HG02870 (cell line): ENCODE data around the gene CACNA1C.

Source experiments
- ATAC-seq: cut with Tn5 transposase; IDR thresholded peaks from one replicate; pipeline ENCODE4 v1.9.1; 2021; ENCODE audit warnings: mild to moderate bottlenecking, moderate library complexity; ENCODE audit not compliant: unreplicated experiment

The CACNA1C gene

DNA sequence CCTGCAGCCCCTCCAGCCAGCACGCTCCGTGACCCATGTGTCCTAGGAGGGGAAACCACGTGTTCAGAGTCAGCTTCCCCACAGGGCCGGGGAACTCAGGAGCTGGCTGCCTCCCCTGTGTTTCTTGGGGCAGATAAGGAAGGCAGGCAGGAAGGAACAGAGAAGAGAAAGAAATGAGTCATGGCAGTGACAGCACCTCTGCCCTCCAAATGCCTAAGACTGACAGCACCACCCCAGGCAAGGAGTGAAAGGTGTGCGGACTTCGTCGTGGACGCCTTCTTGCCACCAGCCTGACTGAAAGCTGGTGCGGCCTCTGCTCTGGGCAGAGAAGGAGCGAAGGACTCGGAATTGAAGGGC, 575.0 kb downstream of the CACNA1C start:
- no peak for ATAC-seq

DNA sequence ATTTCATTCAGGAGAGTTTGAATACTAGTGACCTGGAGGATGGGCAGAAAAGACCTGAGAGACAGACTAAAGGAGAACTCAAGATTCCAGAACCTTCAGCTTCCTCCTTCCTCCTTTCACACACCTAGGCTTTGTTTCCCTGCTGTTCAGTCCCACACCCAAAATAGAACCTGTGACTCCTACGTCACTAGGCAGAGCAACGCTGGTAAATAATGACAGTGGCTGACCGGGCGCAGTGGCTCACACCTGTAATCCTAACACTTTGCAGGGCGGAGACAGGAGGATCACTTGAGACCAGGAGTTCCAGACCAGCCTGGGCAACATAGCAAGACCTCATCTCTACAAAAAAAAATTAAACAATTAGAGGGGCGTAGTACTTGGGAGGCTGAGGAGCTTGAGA, 575.6 kb downstream of the CACNA1C start:
- ATAC-seq = no peak

DNA sequence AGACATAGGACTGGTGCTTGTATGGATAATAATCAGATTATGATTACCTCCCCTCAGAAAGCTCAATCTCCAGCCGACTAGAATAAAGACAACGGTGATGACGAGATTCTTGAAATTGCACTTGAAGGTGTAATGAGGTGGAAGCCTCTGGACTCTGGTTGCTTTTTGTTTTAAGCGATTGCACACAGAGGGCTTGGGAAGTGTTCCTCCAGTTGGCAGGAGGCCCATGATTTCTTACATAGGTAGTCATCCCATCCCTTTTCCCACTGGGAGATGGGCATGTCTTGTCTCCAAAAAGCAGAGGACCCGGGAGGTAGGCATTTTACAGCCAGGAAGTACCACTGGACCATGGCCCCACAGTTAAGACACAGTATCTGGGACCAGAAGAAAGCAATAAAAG, 576.3 kb downstream of the CACNA1C start:
- ATAC-seq = no peak

DNA sequence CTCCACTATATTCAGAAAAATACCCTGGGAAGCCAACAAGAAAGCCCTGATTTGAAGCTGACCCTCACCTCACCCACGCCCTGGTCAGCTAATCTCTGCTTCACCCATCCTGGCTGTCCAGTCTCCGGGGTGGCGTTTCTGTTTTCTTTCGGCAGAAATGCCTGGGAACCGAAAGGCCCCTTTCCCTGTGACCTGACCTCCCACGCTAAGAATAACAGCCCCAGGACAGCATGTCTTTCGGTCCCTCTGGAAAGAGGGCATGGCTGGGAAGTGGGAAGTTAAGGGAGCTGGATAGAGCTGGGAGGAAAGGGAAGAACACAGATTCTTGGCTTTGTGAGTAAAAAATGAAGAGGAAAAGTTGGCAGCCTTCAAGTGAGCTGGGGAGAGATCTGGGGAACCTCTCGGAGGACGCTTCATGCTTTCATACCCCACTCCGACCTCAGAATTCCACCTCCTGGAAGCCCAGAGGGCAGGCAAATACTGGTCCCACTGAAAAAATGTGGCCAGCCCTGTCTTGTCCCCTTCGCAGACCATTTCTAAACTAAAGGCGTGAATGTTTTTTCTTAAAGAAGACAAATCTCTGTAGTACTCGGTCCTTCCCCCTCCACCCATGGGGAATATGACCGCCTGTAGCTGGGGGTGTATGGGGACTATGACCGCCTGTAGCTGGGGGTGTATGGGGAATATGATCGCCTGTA, 579.0 kb downstream of the CACNA1C start:
- ATAC-seq = no peak

DNA sequence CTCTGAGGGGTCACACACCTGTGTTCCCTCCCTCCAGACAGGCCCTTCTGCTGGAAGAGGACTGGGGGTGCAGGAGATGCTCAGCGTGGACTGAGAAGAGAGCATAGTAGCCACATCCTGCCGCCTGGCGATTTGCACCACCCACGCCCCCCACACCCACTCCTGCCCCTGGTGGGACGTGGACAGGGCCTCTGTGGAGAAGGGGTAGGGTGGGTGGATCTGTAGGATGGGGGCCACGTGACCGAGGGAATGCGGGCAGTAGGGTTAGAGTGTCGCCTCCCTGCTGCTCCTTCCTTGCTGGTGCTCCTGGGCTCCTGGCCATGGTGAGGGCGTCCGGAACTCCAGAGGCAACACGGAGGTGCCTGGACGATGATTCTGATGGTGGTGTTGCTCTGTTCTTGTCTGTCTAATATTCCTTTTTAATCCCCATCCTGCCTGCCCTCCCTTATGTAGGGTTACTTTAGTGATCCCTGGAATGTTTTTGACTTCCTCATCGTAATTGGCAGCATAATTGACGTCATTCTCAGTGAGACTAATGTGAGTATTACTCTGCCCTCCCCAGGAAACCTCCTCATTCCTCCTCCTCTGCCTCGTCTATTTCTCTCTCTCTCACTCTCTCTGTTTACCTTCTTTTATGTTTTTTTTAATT, 580.5 kb downstream of the CACNA1C start:
- no peak for ATAC-seq

DNA sequence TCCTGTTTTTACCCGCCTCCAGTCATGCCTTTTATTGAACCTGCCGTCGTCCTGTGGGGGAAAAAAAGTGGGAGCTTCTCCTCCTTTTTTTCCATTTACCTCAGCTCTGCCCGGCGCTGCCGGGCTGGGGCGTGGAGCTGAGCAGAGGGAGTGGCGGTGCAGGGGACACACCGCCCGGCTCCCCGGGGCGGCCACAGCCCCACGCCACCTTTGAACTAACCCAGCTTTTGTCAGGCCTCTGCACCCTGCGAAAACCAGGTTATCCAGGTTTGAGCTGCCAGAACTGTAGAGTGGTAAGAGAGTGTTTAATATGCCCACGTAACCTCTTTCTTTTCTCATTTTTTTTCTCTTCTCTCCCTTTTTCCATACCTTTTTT, 581.0 kb downstream of the CACNA1C start:
- no peak for ATAC-seq

DNA sequence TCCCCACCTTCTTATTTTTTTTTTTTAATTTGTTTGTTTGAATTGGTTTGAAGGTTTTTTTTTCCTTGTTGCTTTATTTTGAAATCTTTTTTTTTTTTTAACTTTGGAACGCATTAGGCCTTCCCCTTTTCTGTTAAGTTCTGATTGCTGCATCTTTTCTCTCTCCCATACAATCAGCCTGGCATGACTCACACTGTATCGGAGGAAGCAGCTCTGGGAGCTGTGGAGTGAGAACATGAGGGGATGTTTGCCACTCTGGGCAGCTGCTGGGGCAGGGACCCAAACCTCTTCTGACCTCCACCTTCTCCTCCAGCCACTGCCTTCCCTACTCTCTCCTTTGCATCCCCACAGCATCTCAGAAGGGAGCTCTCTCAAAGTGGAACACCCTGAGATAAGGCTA, 581.7 kb downstream of the CACNA1C start:
- no peak for ATAC-seq

DNA sequence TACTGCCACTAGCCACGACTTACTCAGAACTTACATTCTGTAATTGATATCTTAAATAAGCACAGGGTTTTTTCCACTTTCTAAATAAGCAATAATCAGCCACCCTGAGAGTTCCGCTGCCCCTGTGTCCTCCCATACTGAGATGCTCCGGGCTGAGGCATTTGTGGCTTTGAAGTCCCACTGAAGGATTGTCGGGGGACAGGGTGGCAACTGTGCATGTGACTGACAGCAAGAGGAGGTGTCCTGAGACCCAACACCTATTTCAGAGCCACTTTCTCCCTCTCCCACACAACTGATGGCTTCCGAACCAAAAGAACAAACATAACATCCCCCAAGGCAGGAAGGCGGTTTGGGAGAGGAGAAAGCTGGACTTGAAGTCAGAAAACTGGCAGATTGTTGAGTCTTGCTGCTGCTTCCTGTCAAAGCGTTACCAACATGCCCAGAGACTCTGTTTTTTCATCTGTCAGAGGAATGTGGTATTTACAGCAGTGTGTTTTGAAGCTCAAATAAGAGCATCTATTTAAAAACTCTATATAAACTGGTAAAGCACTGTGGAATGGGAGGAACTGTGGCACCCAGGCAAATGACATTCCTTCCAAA, 584.1 kb downstream of the CACNA1C start:
- no peak for ATAC-seq

DNA sequence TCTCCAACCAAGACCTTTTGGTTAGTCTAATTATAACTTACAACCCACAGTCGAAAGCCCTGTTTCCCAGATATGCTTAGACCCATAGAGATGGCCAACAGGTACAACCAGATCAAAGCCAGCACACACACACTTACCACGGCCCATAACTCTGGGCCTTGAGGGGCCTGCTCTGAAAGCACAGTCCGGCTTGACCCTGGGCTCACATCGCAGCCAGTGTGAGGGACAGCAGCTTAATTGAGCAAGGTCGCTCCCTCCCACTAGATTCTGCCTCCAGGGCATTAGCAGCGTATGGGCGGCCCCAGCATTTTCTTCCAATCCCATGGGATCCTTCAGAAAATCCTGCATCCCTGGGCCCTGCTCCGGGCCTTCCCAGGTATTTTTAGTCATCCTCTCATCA, 584.6 kb downstream of the CACNA1C start:
- ATAC-seq = no peak

DNA sequence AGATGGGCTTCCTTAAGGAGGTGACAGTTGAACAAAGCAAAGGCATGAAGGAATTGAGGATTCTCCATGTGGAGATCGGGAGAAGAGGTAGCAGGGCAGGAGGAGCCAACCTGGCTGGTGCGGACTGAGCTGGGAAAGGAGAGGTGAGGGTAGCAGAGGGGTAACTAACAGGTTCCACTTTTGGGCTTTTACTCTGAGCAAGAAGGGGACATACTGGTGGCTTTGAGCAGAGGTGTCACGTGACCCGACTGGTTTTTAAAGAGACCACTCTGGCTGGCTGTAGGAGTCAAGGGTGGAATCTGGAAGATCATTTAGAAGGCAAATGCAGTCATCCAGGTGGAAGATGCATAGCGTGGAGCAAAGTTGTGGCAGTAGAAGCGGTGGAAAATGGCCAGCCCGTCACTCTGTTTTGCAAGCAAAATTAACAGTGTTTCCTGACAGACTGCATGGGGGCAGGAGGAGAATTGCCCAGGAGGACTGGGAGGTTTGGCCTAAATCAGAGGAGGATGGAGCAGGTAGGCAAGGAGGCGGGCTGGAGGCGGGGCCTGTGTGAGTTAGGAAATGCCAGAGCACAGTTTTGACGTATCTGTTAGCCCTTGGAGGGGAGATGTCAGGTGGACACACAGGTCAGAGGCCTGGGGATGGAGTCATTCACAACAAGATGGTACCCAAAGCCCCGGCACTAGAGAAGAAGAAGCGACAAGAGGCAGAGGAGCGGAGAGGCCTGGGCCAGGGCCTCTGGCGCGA, 585.7 kb downstream of the CACNA1C start:
- no peak for ATAC-seq

DNA sequence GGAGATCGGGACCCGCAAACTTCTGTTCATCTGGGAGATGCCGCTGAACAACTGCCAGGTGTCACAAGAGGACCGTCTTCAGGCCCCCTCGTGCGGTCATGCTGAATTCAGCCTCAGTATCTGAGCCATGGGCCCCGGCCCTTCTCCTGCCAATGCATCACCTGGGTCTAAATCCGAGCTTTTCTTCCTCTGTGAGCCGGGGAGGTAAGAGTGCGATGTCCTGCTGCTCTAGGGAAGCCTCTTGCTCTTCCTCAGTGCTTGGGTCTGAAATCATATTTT, 586.2 kb downstream of the CACNA1C start:
- ATAC-seq = no peak

DNA sequence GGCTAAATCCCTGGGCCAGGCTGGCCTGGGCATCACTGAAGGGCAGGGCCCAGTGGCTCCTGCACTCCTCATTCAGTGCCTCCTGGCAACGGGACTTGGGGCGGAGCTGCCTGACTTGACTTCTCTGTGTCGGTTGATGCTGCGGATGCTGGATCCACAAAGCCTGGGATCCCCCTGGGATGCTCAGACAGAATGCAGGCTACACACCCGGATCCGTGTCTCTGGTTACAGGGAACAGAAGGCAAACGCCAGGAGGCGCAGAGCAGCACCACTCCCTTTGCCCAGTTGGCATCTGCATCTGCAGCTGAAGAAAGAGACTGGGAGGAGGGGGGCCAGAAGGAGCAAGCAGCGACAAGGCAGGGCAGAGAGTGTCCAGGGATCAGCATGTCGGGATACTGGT, 587.5 kb downstream of the CACNA1C start:
- no peak for ATAC-seq

DNA sequence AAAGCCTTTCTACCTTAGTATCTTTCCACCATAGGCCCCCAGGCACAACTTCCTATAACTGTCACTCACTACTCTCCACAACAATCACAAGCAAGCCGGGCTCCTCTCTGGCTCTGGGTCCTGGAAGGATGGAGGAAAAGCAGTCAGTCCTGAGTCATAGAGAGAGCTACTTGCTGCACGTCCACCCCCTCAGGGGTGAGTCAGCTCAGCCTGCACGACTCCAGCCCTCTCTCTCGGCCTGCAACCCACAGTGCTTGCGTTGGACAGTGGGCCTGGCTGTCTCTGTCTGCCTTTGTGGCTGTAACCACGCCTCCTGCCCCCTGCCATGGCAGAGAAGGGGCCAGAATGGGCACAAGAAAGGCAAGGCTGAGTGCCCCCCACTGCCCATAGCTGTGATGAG, 587.9 kb downstream of the CACNA1C start:
- ATAC-seq = no peak

DNA sequence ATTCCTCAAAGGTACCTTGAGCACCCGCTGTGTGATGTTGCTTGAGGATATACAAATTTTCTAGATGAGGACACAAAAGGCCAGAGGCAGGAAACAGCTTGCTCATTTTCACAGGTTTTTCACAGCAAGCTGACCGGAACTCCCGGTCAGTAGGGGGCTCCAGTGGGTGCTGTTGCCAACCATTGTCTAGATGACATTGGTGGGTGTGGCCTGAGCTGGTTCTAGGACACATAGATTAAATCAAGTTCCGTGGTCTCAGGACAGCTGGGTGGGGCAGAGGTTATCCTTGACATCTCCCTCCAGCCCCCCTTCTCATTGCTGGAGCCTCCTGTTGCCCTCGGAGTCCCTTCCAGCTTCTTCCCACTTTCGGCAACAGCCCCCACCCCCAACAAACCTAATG, 588.4 kb downstream of the CACNA1C start:
- ATAC-seq = no peak

DNA sequence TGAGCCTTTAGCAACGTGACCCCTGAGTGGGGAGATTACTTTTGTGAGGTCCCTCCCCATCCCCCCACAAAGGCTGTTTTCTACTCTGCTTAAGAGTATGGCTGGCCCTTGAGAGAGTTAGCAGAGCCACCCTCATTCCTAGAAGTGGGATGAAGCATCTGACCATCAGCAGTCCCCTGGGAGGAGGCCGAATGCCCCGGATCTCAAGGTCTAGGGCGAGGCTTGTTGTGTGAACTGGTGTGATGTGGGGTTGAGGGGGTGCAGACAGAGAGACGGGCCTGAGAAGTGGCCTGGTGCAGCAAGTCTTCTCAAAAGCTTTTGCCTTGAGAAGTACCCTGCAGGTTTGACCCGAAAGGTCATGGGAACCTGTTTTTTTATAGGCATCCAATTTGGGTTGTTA, 589.0 kb downstream of the CACNA1C start:
- ATAC-seq = no peak

DNA sequence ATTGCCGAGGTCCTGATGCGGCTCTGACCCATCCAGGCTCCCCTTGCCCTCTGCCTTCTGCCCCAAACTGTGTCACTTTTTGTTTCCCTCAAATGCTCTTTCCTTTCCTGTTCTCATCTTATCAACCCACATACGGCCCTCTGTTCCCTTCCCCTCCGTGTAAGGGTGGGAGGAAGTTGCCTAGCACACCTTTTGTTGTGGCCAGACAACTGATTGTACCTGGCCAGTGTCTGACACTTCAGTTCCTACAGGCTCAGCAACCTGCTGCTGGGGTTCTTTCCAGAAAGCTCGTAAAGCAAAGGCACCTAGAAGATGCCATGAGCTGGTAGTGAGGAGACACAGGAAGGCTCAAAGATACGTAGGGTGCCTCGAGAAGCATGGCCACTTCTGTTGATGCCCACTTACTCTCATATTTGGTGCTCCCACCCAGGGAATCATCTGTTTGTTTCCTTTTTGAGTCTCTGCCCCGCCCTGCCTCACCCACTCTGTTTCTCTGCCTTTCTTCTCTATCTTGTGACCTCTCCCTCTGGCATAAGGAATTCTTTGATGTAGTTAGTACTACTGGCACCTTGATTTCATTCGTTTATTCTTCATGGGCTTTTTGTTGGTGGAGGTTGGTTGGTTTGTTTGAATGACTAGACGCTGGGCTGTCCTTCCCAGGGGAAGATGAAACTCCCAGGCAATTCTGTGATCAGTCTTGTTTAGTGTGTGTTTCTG, 589.5 kb downstream of the CACNA1C start:
- ATAC-seq = no peak

DNA sequence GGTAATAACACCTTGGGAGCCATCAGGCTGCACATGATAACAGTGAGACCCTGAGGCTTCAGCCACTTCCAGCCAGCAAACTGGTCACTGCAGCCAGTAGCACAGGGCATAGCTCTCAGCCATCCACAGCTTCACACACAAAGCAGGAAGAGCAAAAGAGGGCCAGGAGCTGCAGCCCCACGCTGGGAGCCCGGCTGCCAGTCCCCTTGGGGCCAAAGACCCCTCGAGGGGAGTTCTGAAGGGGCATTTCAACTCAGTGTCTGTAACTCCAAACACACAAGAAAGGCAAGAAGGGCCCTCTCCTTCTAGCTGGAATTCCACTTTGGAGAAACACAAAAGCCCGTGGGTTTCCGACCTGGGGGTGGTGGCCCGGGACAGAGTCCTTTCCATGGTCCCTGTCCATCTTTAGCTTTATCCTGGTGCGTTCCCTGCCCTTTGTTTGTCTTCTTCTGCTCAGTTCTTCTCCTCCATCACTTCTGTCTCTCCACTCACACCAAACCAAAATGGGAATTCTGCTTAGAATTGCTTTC, 590.2 kb downstream of the CACNA1C start:
- no peak for ATAC-seq

DNA sequence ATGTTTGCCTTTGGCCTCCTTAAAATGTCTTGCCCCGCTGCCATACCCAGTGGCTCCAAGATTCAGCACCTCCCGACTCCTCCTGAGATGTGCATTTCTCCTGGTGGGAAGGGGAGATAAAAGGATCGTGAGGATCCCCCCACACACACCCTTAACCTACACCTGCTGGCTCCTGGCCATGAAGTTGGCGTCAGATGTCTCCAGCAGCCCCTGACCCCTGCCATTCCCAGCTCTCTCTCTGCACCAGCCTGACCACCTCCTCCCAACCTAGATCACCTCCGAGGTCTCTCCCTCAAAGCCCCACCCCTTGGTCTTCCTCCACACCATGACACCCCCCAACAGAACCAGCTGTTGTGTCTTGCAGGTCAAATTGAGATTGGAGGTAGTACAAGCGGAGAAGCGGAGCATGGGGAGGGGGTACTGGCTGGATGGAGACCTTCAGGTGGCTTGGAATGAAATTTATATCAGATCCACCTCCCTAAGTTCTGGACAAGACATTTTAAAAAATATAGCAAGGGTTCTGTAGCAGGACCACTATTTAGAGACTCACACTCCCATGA, 590.9 kb downstream of the CACNA1C start:
- no peak for ATAC-seq

DNA sequence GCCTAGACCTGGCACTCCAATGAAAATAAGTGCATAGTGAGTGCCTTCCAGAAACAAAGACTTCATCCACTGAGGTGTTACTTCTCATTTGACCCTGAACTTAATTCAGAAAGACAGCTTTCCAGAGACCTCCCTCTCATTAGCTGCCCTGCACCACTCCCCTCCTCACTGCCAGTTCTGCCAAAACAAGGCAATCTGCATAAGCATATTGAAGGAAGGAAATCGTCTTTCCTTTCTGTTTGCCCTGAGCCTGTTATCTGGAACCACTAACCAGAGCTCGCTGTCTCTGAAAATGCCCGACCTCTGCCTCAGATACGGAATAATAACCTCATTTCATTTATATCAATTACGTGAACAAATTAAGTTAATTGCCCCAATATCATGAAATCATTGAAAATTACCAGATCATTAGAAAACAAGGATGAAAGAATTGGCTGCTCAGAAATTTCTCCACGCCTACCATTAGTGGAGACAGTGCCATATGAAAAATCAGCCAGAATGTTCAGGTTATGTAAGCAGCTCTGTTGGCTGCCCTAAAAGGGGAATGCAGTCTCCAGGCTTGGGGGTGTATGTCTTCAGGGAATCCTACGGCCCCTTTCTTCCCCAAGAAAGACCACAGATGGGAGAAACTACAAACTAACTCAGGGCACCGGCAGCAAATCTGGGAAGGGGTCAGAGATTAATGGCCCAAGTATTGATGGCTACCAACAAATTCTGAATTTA, 592.1 kb downstream of the CACNA1C start:
- no peak for ATAC-seq

DNA sequence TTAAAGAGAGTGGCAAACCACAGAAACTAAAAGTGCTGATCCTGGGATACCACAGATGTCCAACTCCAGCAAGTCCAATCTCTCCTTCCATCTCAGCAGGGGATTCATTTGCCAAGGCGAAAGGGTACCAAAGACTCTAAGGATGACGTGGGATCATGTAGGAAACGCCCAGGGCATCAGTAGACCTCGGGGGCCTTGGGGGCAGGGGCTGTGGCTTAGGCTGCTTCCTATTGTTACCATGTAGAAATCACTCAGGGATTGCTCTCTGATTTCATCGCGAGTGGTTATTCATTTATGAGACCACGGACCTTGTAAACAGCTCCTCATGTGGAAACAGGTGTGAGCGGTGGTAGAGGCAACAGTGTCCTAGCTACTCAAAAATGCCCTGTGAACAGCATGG, 592.7 kb downstream of the CACNA1C start:
- ATAC-seq = no peak
